ENCODE data around the gene LCN12. TPM values are rescaled to one million over a fixed set of nuclear protein-coding genes. Genes with fewer than 3 reads are reported as not detected.

Gene LCN12
- total RNA-seq, 6 experiments from 2014 or later, result 2.7 to 36.4 (median 20.3) TPM

DNA sequence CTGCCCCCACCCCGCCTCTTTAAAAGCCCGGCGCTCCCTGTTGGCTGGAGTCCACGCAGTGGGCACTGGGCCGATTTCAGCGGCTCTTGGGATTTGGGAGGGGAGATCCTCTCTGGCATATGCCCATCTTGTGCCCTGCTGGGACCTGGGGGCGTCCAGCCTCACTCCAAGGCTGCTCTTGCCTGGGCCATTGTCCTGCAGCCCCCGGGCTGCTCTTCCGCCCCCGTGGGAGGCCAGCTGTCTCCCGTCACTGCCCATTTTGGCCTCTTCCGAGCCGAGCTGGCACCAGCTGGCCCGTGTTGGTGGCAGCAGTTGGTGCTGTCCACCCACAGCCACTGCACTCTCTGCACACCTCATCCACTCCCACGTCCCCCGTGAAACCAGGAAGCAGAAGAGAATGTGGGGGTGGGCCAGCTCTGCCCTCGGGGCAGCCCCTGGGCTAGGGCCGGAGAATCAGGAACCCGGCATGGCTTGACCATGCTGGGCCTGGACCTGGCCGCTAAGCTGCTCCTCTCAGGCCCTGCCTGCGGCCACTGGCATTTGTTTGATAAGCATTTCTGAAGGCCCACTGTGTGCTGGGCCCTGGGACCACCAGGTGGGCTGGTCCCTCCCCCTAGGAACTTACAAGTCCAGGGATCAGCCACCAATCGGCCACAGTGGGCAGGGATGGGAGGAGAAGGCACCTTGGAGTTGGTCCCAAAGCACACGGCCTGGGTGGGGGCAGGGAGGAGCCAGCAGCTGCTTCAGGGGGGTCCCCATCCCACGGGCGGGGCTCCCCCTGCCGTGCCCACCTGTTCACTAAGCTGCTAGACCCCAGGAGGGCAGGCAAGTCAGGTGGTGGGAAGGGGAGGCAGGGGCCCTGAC is 4.8 kb upstream of the LCN12 start:
- Histone ChIP-seq H3K27me3 (no peaks in the 10 kb centered on the region), H3K27ac (peak overlapping the region; percentile 86 to 98 (median 89)), H3K36me3 (peaks cover 3 to 4% (median 4%) of the 10 kb centered on the region in 4 donors), H3K9me3 (no peaks in the 10 kb centered on the region), H3K4me1 (peaks cover 0 to 31% (median 15%) of the 10 kb centered on the region in 4 donors), H3K4me3 (peak overlapping the region; percentile 58 to 94 (median 75))
- WGBS (ENCODE audit: insufficient coverage, low coverage, low lambda C conversion rate, missing lambda C conversion rate), result 26% methylated on average over 4 of the region's 26 CpGs
- intact Hi-C loops (cut with DNase I), result loop anchor here in 1 of 2 donors (10.0 kb wide), 2 partner anchors 62 to 88 kb away; partner anchors contain the start of genes FUT7 and TRAF2
- ATAC-seq (no peak), DNase-seq (peak; percentile 49 to 79 (median 63))
- TF ChIP-seq, protein P1, sequence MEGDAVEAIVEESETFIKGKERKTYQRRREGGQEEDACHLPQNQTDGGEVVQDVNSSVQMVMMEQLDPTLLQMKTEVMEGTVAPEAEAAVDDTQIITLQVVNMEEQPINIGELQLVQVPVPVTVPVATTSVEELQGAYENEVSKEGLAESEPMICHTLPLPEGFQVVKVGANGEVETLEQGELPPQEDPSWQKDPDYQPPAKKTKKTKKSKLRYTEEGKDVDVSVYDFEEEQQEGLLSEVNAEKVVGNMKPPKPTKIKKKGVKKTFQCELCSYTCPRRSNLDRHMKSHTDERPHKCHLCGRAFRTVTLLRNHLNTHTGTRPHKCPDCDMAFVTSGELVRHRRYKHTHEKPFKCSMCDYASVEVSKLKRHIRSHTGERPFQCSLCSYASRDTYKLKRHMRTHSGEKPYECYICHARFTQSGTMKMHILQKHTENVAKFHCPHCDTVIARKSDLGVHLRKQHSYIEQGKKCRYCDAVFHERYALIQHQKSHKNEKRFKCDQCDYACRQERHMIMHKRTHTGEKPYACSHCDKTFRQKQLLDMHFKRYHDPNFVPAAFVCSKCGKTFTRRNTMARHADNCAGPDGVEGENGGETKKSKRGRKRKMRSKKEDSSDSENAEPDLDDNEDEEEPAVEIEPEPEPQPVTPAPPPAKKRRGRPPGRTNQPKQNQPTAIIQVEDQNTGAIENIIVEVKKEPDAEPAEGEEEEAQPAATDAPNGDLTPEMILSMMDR (IDR thresholded peaks at IDR 0.05), result no peak
- peak; percentile 20 for TF ChIP-seq POLR2A (IDR thresholded peaks at IDR 0.05)

DNA sequence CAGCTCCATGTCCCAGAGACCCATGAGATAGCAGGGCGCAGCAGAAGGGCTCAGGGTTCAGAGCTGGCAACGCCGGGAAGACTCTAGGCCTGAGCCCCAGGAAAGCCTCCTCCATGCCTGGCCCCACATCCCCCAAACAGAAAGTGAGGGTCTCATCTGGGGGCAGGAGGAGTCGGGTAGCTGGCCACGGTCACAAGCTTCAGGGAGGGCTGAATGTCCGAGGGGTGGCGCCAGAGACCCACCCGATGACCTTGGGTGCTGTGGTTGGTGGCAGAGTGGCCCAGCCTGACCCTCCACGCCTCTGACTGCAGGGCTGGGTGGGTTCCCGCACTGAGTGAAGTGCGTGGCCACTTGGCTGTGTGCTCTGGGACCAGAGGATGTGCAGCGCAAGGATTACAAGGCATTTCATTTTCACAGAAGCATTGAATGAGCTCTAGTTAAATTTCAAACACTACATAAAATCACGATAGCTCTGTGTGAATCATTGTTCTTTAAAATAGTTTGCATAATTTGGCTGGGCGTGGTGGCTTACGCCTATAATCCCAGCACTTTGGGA is 4.0 kb upstream of the LCN12 start:
- ATAC-seq (peak in 1 of 4 donors; percentile 4), DNase-seq (peak; percentile 68 to 76 (median 71))
- H3K27me3 ChIP-seq, result no peaks in the 10 kb centered on the region
- intact Hi-C loops (cut with DNase I), result loop anchor here in 1 of 2 donors (10.0 kb wide), 2 partner anchors 63 to 87 kb away; partner anchors contain the start of genes FUT7 and TRAF2
- peak; percentile 16 for TF ChIP-seq POLR2A (IDR thresholded peaks at IDR 0.05)
- TF ChIP-seq, protein P1 (IDR thresholded peaks at IDR 0.05), result peak; percentile 39 to 51 (median 46)
- H3K4me1 ChIP-seq, result peaks cover 0 to 26% (median 12%) of the 10 kb centered on the region in 4 donors
- H3K9me3 ChIP-seq, result no peaks in the 10 kb centered on the region
- peak overlapping the region; percentile 58 to 94 (median 75) for H3K4me3 ChIP-seq
- WGBS (ENCODE audit: insufficient coverage, low coverage, low lambda C conversion rate, missing lambda C conversion rate), result 14% methylated on average over 8 of the region's 15 CpGs
- H3K36me3 ChIP-seq, result no peaks in the 10 kb centered on the region
- peak overlapping the region; percentile 86 to 98 (median 89) for H3K27ac ChIP-seq

DNA sequence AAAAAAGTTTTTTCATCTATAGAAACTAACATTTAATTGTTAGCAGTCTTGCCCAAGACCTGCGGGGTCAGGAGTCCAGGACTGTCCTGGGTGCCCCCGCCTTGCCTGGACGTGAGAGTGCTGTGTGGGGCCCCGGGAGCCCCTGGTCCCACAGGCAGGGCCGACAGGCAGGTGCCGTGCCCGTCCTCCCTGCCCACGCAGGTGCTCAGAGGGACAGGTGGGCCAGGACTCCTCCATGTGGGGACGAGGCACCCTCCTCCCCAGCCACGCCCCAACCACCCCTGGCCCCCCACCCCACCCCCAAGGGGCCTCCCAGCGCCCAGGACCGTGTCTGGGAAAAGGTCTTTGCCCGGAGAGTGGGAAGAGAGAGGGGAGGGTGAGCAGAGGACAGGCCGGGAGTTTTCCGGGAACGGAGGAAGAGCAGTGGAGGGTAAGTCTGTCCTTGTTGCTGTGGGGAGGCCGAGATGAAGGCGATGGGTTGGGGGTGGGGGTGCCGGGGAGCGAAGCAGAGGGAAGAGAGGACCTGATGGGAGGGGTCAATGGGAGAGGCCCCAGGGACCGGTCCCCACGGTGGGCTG is 2.7 kb upstream of the LCN12 start:
- 2% methylated on average over 15 of the region's 22 CpGs for WGBS (ENCODE audit: insufficient coverage, low coverage, low lambda C conversion rate, missing lambda C conversion rate)
- H3K27ac ChIP-seq, result peak overlapping the region; percentile 86 to 98 (median 89)
- peaks cover 0 to 22% (median 10%) of the 10 kb centered on the region in 4 donors for H3K4me1 ChIP-seq
- TF ChIP-seq POLR2A (IDR thresholded peaks at IDR 0.05), result no peak
- TF ChIP-seq, protein P1 (IDR thresholded peaks at IDR 0.05), result no peak
- intact Hi-C loops (cut with DNase I), result loop anchor here in 1 of 2 donors (10.0 kb wide), 2 partner anchors 65 to 85 kb away; partner anchors contain the start of genes FUT7 and TRAF2
- H3K27me3 ChIP-seq, result no peaks in the 10 kb centered on the region
- ATAC-seq, result peak; percentile 3 to 19 (median 13)
- peak in 1 of 3 donors; percentile 75 for DNase-seq
- no peaks in the 10 kb centered on the region for H3K9me3 ChIP-seq
- peak overlapping the region; percentile 75 to 94 (median 78) for H3K4me3 ChIP-seq
- H3K36me3 ChIP-seq, result no peaks in the 10 kb centered on the region

Measured in right lobe of liver (tissue), 6 donors.